Middle frontal gyrus (tissue), 1 donor: Measurements from ENCODE around the gene DLGAP1.

Experiments used
- DNase-seq: peaks from one replicate; pipeline ENCODE4 v3.0.0-alpha.2; 2015; ENCODE audit warnings: low spot score; ENCODE audit errors: extremely low spot score

Gene DLGAP1

DNA sequence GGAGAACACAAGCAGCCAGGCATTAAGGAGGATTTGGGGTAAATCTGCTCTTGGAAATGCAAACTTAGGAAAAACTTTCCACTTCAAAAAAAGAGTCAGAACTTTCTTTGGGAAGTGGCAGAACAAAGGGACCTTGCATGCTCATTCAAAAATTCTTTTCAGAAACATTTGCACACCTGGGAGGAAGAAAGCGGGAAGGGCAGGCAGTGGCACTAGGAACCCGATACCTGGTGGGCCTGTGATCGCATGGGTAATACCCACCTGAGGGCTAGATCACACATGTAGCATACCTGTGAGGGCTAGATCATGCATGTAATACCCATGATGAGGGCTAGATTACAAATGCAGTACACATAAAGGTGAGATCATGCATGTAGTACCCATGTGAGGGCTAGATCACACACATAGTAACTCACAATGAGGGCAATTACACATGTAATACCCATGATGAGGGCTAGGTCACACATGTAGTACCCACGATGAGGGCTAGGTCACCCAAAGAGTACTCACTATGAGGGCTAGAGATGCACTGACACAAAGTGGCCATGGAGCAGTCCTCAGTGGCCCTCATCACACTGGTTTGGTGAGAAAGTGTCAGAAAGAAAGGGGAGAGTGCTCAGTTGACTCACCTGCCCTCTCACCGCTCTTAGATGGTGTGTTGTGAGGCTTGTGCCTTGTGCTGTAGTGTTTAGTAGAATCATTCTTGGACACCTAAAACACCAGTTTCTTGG is 212.5 kb downstream of the DLGAP1 start:
- DNase-seq = no peak

DNA sequence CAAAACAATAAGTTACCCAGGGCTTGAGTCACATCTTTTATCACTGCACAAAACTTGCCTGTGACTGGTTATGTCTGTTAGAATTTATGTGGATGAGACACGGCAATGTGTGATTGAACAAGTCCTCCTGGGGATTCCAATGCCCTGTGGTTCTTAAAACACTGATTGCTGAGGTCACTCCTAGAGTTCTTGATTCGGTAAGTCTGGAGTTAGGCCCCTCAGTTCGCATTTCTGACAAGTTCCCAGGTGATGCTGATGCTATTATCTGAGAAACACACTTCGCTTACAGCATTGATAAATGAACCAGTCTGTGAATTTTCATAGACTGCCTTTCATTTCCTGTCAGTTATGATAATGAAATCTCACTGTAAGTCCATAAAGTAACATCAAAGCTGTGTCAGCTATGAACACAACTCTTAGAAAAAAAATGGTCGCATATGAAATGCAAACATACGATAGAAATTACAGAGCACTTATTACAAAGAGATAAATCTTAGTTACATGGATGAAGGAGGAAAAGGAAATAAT is 214.0 kb downstream of the DLGAP1 start:
- DNase-seq = no peak

DNA sequence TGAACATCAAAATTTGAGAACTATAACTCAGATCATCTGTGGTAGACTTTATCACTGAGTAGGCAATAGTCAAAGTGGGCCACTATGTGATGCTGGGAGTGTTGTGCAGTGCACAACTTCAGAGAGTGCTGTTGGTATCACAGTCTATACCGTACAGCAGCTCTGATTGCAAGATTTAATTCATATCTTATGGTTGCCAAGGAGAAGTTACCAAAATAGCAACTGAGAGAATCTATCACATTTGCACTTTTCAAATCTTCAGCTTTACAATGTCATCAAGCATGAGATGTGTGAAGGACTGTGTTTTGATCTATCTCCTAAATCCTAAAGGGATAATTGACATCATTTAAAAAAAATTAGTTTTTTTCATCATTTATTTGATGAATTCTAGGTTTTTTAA is 216.1 kb downstream of the DLGAP1 start:
- DNase-seq = no peak

GRCh38 chr18:4237664-4238041 is 217.5 kb downstream of the DLGAP1 start:
- no peak for DNase-seq

DNA sequence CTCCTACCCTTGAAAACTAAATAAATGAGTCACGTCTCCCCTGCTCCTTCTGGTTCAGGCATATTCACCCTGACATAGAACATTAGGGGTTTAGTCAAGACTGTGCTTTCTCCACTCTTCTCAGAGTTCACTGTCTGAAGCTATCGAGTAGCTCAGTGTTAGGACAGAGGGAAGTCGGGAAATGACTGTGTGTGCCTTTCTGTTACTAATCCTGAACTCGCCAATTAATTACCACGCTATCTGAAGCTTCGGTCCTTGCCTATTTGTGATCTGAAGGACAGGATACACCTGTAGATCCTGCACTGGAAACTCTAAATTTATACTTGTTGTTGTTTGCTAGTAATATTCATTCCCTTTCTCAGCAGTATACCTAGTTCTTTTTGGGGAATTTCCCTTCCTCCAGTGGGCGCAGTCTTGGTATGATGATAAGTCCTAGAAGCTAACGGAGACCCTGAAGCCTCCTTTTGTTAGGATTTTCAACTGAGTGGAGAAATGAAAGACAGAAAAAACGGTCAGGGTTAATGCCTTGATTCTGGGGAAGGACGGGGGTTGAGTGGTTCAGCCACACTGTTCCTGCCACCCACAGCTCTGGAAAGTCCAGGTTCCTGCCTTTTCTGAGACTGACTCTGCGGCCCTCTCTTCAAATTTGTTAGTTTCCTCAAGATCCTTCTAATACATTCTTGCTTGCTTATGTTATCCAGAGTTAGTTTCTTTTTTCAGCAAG is 218.0 kb downstream of the DLGAP1 start:
- no peak for DNase-seq

- DNase-seq = no peak
Observed at GRCh38 chr18:4233468-4233867, 221.6 kb downstream of the DLGAP1 start.

GRCh38 chr18:4232656-4233055 is 222.5 kb downstream of the DLGAP1 start:
- DNase-seq = no peak

DNA sequence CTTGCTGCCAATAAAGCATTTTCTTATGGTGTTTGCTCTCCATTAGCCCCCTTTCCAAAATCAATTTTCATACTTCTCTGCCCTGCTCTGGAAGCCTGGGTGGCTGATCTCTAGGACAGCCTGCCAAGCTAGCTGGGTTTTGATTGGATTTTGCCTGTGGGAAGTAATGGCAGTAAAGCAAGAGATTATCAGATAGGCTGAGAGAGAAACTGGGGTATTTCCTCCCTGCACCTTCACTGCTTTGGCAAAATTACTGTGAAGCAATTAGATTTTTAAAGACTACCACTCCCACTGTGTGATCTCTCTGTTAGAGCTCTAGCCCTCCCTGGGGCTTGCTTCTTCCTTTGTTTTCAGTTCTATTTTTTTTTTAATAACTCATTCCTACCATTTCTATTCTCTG is 223.8 kb downstream of the DLGAP1 start:
- no peak for DNase-seq

DNA sequence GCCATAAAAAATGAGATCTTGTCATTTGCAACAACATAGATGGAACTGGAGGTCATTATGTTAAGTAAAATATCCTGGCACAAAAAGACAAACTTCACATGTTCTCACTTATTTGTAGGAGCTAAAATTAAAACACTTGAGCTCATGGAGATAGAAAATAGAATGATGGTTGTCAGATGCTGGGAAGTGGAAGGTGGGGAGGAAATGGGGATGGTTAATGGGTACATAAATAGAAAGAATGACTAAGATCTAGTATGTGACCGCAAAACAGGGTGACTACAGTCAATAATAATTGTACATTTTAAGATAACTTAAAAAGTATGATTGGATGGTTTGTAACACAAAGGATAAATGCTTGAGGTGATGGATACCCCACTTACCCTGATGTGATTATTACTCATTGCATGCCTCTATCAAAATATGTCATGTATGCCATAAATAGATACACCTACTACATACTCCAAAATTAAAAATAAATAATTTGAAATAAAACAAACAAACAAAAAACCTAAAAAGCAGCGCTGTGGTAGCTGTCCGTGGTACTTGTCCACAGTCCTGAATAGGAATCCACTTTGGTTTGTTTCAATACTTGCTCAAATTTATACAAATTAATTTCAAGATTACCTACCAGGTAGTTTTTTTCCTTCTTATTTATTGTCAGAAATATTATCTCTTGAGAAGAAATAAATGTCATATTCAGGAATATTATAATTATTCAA is 224.5 kb downstream of the DLGAP1 start:
- DNase-seq = no peak

DNA sequence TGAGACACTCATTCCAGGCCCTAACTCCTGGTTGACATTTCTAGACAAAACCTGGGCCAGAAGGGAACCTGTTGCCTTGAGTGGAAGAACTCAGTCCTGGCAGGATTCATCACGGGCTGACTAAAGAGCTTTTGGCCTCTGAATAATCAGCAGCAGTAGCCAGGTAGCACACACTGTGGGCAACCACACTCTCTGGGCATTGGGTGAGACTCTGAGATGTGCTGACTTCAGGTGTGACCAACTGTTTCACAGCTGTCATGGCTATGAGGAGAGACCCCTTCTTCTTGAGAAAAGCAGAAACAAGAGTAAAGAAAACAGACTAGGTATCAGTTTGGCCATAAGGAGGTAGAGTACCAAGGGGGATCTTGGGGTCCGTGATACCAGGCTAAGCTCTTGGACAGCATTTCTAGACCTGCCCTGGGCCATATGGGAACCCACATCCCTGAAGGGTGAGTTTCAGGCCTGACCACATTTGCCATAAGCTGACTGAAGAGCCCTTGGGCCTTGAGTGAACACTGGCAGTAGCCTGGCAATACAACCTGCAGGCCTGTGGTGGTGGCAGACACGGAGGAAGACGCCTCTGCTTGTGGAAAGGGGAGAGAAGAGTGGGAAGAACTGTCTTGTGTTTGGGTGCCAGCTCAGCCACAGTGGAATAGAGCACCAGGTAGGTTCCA is 230.9 kb downstream of the DLGAP1 start:
- no peak for DNase-seq

GRCh38 chr18:4211111-4211837 is 243.8 kb downstream of the DLGAP1 start:
- no peak for DNase-seq

DNA sequence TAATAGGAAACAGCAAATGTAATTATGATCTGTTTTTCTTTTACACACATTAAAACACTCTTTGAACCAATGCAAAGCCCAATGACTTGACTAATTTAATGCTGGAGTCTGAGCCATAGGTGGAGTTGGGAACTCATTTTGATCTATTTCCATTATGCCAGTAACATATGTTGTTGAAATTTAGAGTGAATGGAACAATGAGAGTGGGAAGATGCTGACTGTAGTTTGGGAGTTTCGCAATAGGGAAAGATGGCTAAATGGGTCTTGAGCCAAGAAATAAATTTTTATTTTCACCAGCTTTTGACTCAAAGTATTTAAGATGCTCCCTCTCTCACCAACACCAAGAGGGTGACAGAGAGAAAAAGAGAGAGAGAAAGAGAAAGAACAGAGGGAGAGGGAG is 246.7 kb downstream of the DLGAP1 start:
- no peak for DNase-seq

DNA sequence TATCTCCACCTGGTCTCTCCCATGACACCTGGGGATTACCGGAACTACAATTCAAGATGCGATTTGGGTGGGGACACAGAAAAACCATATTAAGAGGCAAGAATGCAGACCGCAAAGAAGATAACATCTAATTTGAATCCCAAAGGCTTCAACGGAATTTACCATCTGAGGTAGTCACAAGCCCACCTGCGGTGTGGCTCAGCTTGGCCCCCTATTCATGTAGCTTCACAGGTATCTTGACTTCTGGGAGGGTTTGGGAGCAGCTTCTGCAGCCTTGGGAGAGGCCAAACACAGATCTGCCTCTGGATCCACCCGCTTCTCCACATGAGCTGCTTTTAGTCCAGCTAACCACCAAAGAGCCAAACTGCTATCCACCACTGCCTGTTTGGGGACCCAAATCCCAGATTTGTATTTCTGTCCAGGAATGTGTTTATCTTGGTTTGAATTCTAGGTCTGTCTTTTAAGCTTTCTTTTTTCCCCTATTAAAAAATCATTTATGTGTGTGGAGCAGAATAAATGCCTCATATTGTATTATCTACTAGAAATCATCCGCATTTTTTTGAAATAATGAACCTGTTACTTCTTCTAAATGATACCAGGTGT is 247.6 kb downstream of the DLGAP1 start:
- no peak for DNase-seq

- DNase-seq = no peak
Observed at GRCh38 chr18:4204438-4204720, 250.7 kb downstream of the DLGAP1 start.

- DNase-seq = no peak
Observed at GRCh38 chr18:4203568-4204437, 251.3 kb downstream of the DLGAP1 start.

DNA sequence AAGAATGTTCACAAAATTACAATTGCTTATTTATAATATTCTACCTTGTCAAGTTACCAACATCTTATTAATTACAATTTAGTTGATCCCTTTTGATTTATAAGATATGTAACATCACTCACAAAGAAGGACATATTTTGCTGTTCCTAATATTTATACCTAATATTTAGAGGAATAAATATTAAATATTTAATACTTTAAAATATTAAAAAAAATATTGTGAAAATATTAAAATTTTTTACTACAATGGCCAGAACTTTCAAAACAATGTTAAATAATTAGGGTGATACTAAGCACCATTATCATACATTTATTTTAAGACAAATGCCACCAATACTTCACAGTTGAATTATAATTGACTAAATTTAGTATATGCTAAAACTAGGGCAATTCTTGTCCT is 254.7 kb downstream of the DLGAP1 start:
- DNase-seq = no peak

- DNase-seq = no peak
Observed at GRCh38 chr18:4198956-4199355, 256.2 kb downstream of the DLGAP1 start.

DNA sequence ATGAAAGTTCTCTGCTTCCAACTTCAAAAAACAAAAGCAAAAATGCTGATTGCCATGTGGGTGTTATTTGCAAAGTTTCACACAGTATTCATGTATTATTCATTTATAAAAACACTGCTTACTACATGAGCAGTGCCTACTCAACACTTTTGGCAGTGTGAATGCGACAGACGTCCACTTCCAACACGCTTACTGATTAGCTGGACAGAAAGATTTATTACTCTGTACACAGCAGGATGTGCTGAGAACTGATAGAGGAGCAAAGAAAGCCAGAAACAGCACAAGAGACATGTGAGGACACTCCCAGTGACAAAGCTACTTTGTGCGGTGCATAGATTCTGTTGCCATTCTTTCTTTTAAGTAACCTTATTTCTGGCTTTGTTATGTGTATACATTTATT is 258.8 kb downstream of the DLGAP1 start:
- DNase-seq = no peak

- no peak for DNase-seq
Observed at GRCh38 chr18:4193086-4193485, 262.0 kb downstream of the DLGAP1 start.
